ENCODE results near the gene DISC1. TPM values are rescaled to one million over a fixed set of nuclear protein-coding genes. Genes with fewer than 3 reads are reported as not detected.

DISC1 gene
- total and polyA plus RNA-seq, 2 donors (not counting 3 experiments of a cell fraction or from before 2014, with no cell fraction given): 3.3 to 14.7 TPM

DNA sequence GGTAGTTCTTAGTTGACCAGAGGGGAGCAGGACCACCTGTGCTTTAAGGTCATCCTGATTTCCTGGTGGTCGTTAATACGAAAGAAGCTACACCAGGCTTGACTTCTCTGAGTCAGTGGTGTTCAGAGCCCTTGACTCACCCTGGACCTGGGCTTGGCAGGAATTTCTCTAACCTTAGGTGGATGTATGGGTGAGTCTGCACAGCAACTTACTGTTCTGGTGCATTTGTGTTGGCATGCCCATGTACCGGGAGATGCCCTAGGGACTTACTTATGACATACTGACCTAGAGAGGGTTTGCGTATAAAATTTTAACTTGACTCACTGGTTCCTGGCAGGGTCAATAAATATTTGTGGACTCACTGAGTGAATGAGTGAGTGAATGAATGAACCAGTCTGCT lies 304.6 kb downstream of the DISC1 start:
- intact Hi-C loops (cut with micrococcal nuclease): loop anchor here (5.0 kb wide), 1 partner anchor 64 kb away; no protein-coding TSS in a partner anchor
- ChIA-PET POLR2A (no interaction called here), CTCF (interaction anchor here (0.6 to 2.0 kb wide), 4 partner anchors 13 to 175 kb away, joined by 3 to 8 read pairs (median 5); no protein-coding TSS in a partner anchor)
- dilution Hi-C loops (cut with MboI; ENCODE audit: extremely low pct_ligation_motif_present, low sequenced_read_pairs): no loop called here
- Histone ChIP-seq H3K27me3 (ENCODE audit: control insufficient read depth in 2 of 2, insufficient read depth in 2 of 2, low read length in 2 of 2) (no peaks in the 10 kb centered on the region), H4K20me1 (replicated peaks; ENCODE audit: control insufficient read depth, extremely low read depth, insufficient read depth, low read length) (no peaks in the 10 kb centered on the region), H2AFZ (ENCODE audit: low read depth, low read length) (no peak overlapping the region), H3K27ac (ENCODE audit: insufficient read depth, low read depth, low read length) (no peak overlapping the region), H3K4me2 (ENCODE audit: insufficient read depth, low read length) (no peak overlapping the region), H3K79me2 (ENCODE audit: control insufficient read depth, insufficient read depth, low read length) (no peaks in the 10 kb centered on the region), H3K9me1 (replicated peaks; ENCODE audit: control insufficient read depth, extremely low read depth, insufficient read depth, low read length) (no peaks in the 10 kb centered on the region), H3K36me3 (ENCODE audit: control insufficient read depth in 2 of 2, extremely low read depth in 1 of 2, insufficient read depth in 2 of 2, low read length in 2 of 2) (no peaks in the 10 kb centered on the region), H3K9me3 (replicated peaks; ENCODE audit: control insufficient read depth, insufficient read depth, low read length) (no peaks in the 10 kb centered on the region), H3K9ac (replicated peaks; ENCODE audit: extremely low read depth, insufficient read depth, low read length) (no peak overlapping the region), H3K4me1 (ENCODE audit: control insufficient read depth, extremely low read depth, insufficient read depth, low read length) (peaks cover 20% of the 10 kb centered on the region), H3K4me3 (replicated peaks in 1 of 3; ENCODE audit: insufficient read depth in 1 of 3, low read depth in 1 of 3, low read length in 3 of 3) (no peak overlapping the region)
- DNase-seq (ENCODE audit: low read depth, low spot score) (no peak), FAIRE-seq (no peak)
- BruUV-seq (replicated peaks): no TSS peak
- TF ChIP-seq EZH2 (IDR thresholded peaks at IDR 0.05; ENCODE audit: borderline replicate concordance, low read depth, low read length, severe bottlenecking) (no peak), FOS (IDR thresholded peaks at IDR 0.05; ENCODE audit: borderline replicate concordance, insufficient read depth, low read length) (no peak), POLR2AphosphoS5 (IDR thresholded peaks at IDR 0.05; ENCODE audit: insufficient read depth, low read depth, low read length) (no peak), GATA2 (IDR thresholded peaks at IDR 0.05; ENCODE audit: insufficient read depth, insufficient read length, low read depth, low read length) (no peak), MYC (IDR thresholded peaks at IDR 0.05; ENCODE audit: low read depth, low read length) (no peak), POLR2A (IDR thresholded peaks at IDR 0.05; ENCODE audit: low read depth, low read length) (no peak), JUN (IDR thresholded peaks at IDR 0.05; ENCODE audit: borderline replicate concordance, insufficient read depth, insufficient read length, low read depth) (no peak)
- TF ChIP-seq, protein P1, sequence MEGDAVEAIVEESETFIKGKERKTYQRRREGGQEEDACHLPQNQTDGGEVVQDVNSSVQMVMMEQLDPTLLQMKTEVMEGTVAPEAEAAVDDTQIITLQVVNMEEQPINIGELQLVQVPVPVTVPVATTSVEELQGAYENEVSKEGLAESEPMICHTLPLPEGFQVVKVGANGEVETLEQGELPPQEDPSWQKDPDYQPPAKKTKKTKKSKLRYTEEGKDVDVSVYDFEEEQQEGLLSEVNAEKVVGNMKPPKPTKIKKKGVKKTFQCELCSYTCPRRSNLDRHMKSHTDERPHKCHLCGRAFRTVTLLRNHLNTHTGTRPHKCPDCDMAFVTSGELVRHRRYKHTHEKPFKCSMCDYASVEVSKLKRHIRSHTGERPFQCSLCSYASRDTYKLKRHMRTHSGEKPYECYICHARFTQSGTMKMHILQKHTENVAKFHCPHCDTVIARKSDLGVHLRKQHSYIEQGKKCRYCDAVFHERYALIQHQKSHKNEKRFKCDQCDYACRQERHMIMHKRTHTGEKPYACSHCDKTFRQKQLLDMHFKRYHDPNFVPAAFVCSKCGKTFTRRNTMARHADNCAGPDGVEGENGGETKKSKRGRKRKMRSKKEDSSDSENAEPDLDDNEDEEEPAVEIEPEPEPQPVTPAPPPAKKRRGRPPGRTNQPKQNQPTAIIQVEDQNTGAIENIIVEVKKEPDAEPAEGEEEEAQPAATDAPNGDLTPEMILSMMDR (IDR thresholded peaks at IDR 0.05; ENCODE audit: extremely low read depth in 1 of 2, insufficient read depth in 1 of 2, low read depth in 1 of 2, low read length in 2 of 2): no peak
- TF ChIP-seq, protein P2, sequence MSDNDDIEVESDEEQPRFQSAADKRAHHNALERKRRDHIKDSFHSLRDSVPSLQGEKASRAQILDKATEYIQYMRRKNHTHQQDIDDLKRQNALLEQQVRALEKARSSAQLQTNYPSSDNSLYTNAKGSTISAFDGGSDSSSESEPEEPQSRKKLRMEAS (IDR thresholded peaks at IDR 0.05; ENCODE audit: insufficient read depth, insufficient read length): no peak
